HG02840 (cell line): Measurements from ENCODE around the gene SYT9.
A peak's percentile ranks its signal among the peaks of the same experiment; 100 is the strongest.

Source experiments
- ATAC-seq: cut with Tn5 transposase; IDR thresholded peaks from one replicate; pipeline ENCODE4 v1.9.1; 2021; ENCODE audit warnings: mild to moderate bottlenecking, moderate library complexity, moderate number of reproducible peaks; ENCODE audit not compliant: unreplicated experiment, low FRiP score

SYT9 gene

DNA sequence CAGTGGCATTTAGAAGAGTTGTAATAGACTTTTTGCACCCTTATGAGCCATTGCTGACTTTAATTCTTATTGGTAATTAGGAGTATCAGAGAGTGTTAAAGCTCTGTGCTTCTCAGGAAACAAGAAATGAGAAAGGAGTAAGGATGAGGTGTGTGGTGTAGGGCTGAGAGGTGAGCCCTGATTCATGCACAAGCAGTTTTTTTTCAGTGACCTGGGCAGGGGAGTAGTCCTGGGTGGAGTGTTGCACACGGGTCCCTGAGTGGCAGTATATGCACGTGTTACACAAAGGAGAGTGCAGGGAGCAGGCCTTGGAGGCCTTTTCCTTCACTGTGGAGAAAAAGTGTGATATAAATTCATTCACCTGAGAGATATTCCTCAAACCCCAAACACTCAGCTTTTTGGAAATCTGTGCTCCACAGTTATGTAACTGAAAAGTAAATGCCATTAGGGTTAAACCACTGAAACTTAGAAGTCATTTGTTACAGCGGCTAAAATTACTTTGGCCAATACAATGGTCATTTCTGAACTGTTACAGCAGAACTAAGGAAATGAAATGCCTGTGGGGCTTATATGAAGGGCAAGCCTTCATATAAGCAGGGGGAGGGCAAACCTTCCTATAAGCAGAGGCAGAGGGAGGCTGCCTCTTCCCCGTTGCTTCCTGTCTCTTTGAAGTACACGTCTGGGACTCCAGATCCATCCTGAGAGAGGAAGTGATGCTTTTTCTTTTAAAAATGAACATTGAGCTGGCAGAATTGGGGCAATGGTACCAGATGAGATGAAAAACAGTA, 171.0 kb downstream of the SYT9 start:
- no peak for ATAC-seq

DNA sequence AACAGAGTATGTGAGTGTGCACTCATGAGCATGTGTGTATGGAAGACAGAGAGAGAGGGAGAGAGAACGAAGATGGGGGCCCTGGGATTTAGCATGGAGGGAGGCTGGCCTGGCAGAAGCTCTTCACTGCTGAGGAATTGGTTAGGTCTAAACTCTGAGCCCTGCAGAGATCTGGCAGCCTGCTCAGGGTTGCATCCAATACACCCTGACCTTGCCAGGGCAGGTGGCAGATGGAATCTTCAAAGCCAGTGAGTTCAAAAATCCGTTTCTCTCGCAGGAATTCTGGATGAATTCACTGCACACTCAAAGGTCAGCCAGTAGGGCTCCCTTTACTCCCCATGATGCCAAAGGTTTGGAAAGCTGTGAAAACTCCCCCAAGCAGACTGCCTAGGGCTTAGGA, 172.2 kb downstream of the SYT9 start:
- ATAC-seq: no peak

DNA sequence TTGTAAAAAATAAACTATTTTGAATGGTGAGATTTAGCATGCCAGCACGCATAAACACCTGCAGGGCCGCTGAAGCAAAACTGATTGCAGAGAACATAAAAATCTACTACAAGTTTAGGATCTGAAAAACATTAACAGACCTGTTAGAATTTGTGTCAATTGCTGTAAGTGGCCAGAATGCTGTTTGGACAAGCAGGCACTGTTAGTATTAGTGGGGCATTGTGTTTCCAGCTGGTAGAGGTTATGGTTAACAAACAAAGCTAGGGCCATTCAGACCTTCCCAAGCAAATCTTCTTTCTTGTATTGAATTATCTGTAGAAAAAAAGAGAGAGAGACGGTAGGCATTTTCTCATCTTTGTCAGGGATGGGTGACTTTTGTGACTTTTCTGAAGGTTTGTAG, 176.0 kb downstream of the SYT9 start:
- no peak for ATAC-seq

DNA sequence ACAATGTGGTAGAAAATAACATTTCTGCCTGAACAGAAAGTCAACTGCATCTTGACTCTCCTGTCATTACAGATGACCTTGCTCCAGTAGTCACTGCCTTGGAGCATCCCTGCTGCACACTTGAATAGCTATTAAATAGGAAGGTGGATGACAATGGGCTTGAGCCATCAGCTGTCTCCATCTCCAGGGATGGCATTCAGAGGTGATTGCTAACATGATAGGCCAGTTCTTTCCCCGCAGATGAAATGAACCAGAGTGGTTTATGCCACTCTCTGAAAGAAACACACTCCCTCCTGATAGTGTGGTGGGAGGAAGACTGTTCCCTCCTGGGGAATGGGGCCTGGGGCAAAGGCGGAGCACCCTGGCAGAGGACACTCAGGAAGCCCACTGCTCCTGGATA, 176.5 kb downstream of the SYT9 start:
- ATAC-seq: no peak

DNA sequence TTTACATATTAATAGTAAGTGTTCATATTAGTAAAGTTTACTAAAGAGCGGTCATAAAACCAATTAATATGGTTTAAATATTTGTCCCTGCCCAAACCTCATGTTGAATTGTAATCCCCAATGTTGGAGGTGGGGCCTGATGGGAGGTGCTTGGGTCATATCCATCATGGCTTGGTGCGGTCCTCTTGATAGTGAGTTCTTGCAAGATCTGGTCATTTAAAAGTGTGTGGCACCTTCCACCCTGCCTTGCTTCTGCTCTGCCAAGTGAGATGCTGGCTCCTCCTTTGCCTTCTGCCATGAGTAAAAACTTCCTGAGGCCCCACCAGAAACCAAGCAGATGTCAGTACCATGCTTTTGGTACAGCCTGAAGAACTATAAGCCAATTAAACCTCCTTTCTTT, 178.8 kb downstream of the SYT9 start:
- no peak for ATAC-seq

DNA sequence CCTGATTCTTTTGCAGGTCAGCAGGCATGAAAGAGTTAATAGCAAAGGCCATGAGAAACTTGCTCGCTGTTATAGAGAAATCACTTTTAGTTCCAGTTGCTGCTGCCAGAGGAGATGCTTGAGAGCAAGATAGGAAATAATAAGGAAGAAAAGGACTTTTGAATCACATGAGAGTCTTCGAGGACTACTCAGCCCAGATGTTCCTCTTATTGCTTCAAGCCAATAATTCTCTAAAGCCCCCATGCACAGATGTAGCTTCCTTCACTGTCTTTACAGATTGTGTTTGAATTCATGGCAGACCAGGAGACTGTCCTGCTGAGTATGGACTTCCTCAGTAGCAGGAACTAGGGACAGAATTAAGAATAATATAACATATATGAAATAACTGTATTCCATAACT, 183.5 kb downstream of the SYT9 start:
- ATAC-seq: no peak

DNA sequence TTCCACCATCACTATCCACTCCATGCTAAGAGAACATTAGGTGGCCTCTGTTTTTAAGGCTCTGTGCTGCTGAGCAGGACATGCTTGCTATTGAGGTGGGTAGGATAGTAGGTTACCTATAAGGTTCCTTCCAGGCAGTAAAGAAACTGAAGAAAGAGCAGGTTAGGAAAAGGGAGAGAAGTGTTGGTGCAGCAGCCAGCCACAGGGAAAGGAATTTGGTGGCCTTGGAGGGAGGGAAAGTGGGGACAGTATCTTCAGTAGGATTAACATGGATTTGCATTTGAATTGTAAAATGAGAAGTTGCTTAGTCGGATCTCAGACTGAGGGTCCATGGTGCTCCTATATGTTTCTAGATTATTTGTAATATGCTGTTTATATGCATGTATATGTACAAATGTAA, 184.4 kb downstream of the SYT9 start:
- no peak for ATAC-seq

DNA sequence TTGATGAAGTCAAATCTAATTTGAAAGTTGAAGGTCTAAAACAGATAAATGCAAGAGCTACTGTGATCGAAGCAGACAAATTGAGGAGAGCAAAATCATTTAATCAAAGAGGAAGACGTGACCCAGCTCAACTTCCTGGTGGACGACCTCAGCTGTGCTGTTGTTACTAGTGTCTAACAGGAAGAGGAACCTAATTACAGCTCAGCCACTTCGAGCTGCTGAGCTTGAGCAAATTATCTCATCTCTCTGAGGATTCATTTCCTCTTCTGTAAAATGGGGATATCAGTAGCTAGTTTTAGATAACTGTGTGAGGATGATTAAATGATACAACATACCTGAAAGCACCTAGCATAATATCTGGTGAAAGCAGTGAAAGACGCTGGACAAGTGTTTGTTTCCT, 185.0 kb downstream of the SYT9 start:
- peak; percentile 56 for ATAC-seq

DNA sequence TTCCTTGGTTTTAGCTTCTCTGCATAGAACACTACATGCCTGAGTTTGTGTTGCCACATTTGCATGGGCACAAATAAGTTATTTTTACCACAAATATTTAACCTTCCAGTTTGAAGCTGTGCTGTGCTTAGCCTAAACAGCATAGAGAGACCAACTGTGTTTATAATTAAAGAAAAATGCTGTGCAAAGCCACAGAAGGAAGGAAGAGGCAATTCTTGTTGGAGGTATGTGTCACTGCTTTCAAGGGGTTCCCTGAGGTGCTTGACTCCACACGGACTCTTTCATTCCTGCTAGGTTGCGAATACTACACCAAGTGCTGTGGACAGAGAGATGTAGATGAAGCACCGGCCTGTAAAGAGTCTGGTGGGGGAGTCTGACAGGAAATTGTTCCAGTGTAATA, 186.0 kb downstream of the SYT9 start:
- ATAC-seq: no peak

DNA sequence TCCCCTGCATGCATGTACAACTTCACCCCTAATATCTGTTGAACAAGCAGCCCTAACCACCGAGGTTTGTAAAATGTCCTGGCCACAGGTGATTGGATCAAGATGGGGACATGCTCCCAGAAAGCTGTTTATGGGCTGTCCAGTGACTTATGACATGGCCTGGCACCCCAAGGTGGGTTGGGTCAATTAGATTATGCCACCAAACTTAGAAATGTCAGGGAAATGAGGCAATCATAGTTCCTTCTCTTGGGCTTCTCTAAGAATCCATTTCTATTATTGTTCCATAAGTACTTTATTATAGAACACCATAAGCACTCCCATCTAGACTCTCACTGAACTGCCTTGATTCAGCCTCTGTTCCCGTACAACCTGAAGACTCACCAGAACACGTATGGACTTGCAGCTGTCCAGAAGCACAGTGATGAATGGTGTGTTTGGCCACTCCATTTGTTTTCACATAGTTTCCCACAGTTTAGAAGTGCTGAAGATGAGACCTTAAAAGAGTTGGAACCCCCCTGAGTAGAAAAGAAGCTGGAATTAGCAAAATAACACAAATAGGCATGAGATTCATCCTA, 188.1 kb downstream of the SYT9 start:
- ATAC-seq: no peak

DNA sequence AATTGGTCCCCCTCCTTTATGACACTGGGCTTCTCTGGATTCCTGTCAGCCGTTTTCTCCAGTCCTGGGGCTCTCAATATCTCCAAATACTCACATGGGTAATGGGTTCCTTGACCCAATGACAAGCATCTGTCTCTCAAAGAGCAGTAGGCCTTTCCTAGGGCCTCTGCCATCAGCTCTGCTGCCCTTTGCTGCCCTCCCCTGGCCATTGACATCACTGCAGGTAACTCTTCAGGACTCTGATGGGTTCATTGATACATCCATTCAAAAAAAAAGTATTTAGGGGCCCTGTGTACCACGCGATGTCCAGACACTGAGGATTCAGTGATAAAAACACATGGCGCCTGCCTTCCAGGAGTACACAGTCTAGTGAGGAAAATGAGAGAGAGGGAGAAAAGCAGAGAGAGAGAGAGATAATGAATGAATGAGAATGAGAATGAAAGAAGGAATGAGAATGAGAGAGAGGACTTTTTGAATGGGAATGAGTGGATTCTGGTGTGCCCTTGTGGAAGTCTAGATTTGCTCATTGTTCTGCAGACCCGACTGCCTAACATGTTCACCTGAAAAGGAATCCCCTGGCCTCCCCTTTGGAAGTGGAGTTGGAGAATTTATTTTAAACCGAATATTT, 191.0 kb downstream of the SYT9 start:
- ATAC-seq: peak; percentile 70

DNA sequence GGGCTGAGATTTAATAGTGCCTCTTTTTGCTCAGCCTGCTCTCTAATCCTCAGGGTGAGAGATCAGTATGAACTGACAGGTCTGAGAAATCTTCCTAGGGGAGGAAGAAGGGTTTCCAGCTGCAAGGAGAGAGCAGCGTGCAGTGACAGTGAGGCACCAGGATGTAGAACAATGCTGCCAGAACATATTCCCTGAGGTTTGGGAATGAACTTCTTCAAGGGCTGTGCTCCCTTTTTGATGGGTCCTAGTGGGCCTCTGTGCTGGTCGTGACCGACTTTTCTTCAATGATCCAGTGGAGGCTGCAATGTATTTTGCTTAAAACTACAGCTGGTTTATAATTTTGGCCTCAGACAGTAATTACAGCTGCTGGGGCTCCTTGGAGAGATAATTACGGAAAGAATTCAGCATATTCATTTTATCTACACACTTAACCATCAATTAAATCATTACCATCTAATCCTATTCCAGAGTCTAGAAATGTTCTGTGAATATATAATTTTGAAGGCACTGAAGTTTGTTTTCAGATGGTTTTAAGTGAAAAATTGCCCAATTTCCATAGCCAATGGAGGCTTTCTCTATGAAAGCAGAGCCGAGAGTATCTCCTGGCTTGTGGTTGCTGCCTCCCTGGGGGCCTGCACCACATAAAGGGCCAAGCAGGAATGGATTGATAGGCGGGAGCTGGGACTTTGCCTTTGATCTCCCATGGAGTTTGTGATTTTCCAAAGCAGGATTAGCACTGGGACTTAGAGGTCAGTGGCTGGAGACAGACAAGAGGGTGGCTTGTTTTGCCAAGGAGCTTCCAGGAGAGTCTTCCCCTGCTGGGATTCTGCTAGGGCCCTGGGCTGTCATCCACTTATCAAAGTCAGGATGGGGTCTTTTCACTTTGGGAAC, 192.6 kb downstream of the SYT9 start:
- ATAC-seq: no peak

DNA sequence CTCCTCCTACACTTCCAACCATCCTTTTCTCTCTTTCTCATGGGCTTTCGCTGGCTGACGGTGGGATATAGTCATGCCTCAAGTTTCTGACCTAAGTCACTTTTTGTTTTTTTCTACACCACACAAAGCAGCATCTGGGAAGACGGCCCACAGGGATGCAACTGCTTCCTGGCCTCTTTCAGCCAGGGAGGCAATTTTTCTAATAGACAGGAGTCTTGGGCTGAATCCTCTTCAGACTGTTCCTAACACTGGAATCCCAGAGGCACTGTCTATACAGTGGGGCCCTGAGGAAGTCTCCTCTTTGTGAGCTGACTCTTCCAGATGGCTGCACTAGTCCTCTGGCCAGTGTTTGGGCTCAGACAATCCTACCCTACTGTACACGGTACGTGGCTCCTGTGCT, 193.9 kb downstream of the SYT9 start:
- ATAC-seq: no peak

DNA sequence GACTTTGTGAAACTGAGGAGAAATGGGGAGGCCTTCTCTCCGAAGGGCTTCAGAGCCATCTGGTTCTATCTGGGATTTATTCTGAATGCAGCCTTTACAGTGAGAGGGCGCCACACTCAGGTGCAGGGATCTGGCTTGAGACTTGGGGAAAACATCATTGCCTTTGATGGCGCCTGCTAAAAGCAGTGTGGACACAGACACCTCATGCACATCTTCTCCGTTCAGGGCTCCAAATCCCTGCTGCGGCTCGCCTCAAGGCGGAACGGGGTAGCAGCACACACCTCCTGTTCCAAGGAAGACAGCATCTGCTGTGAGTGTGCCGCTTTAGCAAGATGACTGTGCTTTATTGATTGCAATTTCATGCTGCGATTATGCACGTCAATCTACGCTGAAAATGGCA, 196.5 kb downstream of the SYT9 start:
- ATAC-seq: no peak

DNA sequence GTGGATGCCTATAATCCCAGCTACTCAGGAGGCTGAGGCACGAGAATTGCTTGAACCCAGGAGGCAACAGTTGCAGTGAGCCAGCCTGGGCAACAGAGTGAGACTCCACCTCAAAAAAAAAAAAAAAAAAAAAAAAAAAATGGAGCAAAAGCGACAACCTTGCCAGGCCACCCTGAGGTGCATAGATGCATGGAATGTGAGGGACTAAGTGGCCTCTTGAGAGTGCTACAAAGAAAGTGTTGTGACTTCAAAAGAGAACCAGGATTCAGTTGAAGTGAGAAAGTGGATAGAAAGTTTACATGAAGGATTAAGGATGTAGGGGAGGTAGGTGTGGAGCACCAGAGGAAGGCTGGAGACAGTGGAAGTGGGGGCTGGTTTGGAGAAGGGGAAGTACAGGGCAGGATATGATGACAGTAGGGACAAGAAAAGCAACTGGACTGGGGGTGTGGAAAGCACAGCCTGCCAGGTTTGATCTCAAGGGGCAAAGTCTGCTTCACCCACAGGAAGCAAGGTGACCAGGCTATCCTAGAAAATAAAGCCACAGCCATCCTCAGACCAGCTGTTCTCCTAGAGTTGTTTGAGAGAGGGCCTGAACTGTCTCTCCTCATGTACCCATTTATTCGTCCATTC, 197.6 kb downstream of the SYT9 start:
- ATAC-seq: no peak

DNA sequence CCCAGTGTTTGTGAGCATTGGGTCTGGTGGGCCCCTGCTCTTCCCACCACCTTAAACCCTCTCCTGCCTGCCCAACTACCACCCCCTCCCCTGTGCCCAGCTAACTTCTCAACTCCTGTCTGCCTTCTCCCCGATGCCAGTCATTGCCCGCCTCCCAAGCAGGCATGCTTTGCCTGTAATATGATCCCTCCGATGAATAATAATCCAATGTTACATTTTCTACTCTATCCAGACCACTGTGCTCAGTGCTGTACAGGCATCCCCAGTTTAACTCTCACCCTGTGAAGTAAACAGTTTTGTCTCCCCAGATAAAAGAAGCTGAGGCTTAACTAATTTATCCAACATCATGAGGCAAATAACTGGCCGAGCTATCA, 198.1 kb downstream of the SYT9 start:
- no peak for ATAC-seq

DNA sequence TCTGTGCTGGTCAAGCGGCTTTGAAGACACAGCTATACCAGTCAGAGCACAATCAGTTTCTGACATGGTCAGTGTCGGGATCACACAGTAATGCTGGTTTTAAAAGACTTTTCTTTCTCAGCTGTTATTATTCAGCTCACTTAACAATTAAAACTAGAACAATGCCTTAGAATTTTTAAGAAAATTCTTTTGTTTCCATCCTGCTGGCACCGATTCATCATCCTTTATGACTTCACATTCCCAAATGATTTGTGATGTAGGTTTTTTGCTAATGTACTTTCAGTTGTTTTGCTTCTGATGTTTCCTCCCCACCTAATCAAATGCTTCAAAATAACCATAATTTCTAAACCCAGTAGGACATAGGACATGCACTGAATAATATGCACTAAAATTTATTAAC, 199.1 kb downstream of the SYT9 start:
- no peak for ATAC-seq

DNA sequence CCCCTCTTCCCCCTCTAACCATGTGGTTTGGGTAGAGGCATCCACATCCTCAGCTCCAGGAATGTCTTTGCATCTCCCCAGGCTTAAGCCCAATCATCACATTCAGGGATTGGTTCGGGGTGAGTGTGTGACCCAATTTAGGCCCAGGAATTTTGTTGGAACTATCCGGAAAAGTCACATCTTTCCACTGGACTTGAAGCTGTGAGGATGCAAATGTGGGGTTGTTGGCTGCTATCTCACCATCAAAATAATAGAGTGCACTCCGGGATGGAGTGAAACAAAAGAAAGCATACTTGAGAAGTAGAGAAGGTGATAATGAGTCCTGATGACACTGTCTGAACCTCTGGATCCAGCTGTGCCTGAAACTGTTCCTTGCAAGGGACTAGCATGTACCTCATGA, 199.8 kb downstream of the SYT9 start:
- no peak for ATAC-seq

DNA sequence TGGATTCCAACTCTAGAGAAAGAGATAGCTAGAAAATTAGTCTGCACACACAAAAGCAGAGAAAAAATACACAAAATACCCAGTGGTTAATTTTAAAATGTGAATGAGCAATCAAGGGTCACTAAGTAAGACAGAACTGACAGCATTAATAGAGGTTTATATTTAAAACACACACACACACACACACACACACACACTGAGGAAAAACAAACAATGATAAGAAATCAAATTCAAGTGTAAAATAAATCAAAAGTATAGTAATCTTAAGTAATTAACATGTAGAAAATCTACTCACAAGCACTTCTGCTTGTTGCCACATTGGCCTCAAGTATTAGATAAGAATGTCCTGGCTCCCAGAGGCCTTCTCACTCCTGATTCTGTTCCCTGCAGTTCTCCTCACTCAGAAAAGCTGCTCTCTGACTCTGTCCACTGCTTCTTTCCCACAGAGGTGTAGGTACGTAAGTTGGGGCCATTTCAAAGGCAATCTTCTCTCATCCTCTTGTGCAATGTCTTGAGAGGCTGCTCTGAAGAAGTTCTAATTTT, 200.3 kb downstream of the SYT9 start:
- no peak for ATAC-seq

DNA sequence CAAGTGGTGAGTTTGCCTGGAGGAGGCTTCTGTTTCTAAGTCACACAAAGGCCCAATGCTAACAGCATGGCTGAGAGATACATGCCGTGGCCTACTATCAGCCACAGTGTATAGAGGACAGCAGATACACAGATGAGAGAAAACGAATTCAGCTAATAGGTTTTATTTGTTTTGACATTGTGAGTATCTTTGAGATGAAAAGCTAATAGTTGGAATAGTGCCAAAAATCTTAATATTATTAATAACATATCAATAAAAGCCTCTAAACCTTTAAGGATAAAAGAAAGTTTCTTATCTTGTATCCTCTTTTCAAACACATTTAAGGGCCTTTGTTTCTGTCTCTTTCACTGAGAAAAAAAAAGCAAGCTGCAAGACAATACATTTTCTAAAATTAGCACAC, 203.2 kb downstream of the SYT9 start:
- ATAC-seq: no peak
